ACC112 (cell line): ENCODE data around the gene OLIG2.

Experiments used
- H2AFZ ChIP-seq: fragments of 200-600 bp; sonication (generic); one replicate; pipeline ENCODE4 v1.6.0; 2017; ENCODE audit warnings: antibody characterized with exemption, low read length; ENCODE audit not compliant: unreplicated experiment
- H3K27ac ChIP-seq: fragments of 200-600 bp; sonication (generic); 2 replicates; pipeline ENCODE4 v1.5.1; 2014; ENCODE audit warnings: low read depth, mild to moderate bottlenecking, antibody characterized with exemption, low read length, moderate library complexity
- H3K27me3 ChIP-seq: fragments of 200-600 bp; sonication (generic); 2 replicates; pipeline ENCODE4 v1.6.1; 2014; ENCODE audit warnings: mild to moderate bottlenecking, antibody characterized with exemption, low read length, moderate library complexity, mixed read lengths; ENCODE audit not compliant: insufficient read depth
- H3K36me3 ChIP-seq: fragments of 200-600 bp; sonication (generic); 2 replicates; pipeline ENCODE4 v1.6.1; 2016; ENCODE audit warnings: mild to moderate bottlenecking, antibody characterized with exemption, low read length, moderate library complexity, mixed read lengths; ENCODE audit not compliant: insufficient read depth
- H3K4me1 ChIP-seq: fragments of 200-600 bp; sonication (generic); one replicate; pipeline ENCODE4 v1.6.1; 2016; ENCODE audit warnings: low read length, mixed read lengths; ENCODE audit not compliant: insufficient read depth, unreplicated experiment, control insufficient read depth
- H3K4me3 ChIP-seq: fragments of 200-600 bp; sonication (generic); 2 replicates; pipeline ENCODE4 v1.5.1; 2014; ENCODE audit warnings: mild to moderate bottlenecking, low read depth, low read length
- H3K79me2 ChIP-seq: fragments of 200-600 bp; sonication (generic); one replicate; pipeline ENCODE4 v1.6.0; 2016; ENCODE audit warnings: low read length; ENCODE audit not compliant: control insufficient read depth, unreplicated experiment, insufficient read depth

OLIG2 gene

GRCh38 chr21:33047231-33047630 is 21.5 kb downstream of the OLIG2 start:
- H3K27me3 ChIP-seq: peaks cover 65% of the 10 kb centered on the region
- H2AFZ ChIP-seq: no peak overlapping the region
- H3K4me3 ChIP-seq: no peak overlapping the region
- no peaks in the 10 kb centered on the region for H3K36me3 ChIP-seq
- peaks cover 16% of the 10 kb centered on the region for H3K4me1 ChIP-seq
- H3K27ac ChIP-seq: no peak overlapping the region
- H3K79me2 ChIP-seq: no peaks in the 10 kb centered on the region

DNA sequence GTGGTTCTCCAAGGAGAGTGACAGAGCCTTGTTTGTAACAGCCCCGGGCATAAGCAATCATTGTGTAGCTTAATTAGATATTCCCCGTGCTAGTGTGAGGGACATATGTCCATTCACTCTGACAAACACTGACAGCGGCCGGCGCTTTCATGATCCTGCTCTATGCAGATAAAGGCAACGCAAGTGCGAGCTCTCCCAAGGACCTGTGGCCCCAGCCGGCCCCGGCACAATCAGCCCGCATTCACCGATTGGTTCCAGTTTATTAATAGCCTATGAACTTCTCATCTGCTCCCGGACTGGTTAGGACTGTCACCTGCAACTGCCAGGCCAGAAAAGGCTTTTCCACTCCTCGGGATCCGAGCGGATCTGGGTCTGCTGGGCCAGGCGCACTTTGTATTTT is 26.2 kb downstream of the OLIG2 start:
- Histone ChIP-seq H3K4me1 (peaks cover 2% of the 10 kb centered on the region), H3K4me3 (no peak overlapping the region), H3K27me3 (peaks cover 90% of the 10 kb centered on the region), H3K36me3 (no peaks in the 10 kb centered on the region), H3K27ac (no peak overlapping the region), H2AFZ (no peak overlapping the region), H3K79me2 (no peaks in the 10 kb centered on the region)

DNA sequence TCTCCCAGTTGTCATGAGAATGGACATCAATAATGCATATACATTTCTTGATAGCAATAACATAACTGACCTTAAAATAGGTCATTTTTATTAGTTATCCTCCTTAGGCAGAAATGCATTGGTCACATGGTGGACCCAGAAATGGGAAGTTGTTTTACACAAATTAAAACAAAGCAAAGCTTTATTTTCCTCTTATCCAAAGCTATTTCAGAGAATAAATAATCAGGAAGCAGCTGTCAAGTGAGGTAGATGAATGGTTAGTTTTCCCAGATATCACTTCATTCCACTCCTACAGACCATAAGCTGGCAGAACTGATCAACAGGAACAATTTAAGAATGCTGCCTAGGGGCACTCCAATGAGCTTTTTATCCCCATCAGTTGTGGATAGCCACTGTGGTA is 28.2 kb downstream of the OLIG2 start:
- no peaks in the 10 kb centered on the region for H3K4me1 ChIP-seq

GRCh38 chr21:33055991-33056390 is 30.3 kb downstream of the OLIG2 start:
- H3K4me1 ChIP-seq: no peaks in the 10 kb centered on the region
- no peak overlapping the region for H2AFZ ChIP-seq
- peaks cover 93% of the 10 kb centered on the region for H3K27me3 ChIP-seq
- no peaks in the 10 kb centered on the region for H3K36me3 ChIP-seq
- no peaks in the 10 kb centered on the region for H3K79me2 ChIP-seq
- no peak overlapping the region for H3K4me3 ChIP-seq
- no peak overlapping the region for H3K27ac ChIP-seq

More for the DNA sequence above, 28.2 kb downstream of the OLIG2 start:
- Histone ChIP-seq H3K27ac (no peak overlapping the region), H2AFZ (no peak overlapping the region), H3K36me3 (no peaks in the 10 kb centered on the region), H3K79me2 (no peaks in the 10 kb centered on the region), H3K27me3 (peaks cover 93% of the 10 kb centered on the region), H3K4me3 (no peak overlapping the region)

DNA sequence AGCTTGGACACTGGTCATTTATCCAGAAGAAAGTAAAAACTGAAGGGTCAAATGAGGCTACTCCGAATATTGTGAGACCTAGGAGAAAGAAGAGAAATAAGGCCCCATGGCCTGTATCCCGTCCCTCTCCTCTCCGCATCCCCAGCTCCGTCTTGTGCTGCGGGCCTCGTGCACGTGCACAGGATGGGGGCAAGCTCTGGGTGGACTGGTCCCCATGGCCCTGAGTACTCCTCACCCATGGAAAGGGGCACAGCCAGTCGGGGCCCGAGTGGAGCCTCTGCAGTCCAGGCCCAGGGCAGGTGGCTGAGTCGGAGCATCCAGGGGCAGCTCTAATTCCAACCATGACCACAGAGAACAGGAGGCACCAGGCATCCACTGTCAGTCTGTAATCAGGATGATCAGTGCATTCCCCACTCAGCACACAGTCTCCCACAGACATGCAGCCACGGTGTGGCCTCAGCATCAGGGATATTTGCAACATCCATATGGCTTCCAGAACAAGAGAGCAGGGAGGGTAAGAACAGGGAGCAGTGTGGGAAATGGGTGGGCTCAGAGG is 31.7 kb downstream of the OLIG2 start:
- Histone ChIP-seq H3K27ac (no peak overlapping the region), H3K36me3 (no peaks in the 10 kb centered on the region), H3K4me1 (no peaks in the 10 kb centered on the region), H2AFZ (no peak overlapping the region), H3K79me2 (no peaks in the 10 kb centered on the region), H3K4me3 (no peak overlapping the region), H3K27me3 (peaks cover 92% of the 10 kb centered on the region)

GRCh38 chr21:33058527-33058926 is 32.8 kb downstream of the OLIG2 start:
- Histone ChIP-seq H3K27me3 (peaks cover 90% of the 10 kb centered on the region), H2AFZ (no peak overlapping the region), H3K79me2 (no peaks in the 10 kb centered on the region), H3K36me3 (no peaks in the 10 kb centered on the region), H3K27ac (no peak overlapping the region), H3K4me1 (no peaks in the 10 kb centered on the region), H3K4me3 (no peak overlapping the region)

DNA sequence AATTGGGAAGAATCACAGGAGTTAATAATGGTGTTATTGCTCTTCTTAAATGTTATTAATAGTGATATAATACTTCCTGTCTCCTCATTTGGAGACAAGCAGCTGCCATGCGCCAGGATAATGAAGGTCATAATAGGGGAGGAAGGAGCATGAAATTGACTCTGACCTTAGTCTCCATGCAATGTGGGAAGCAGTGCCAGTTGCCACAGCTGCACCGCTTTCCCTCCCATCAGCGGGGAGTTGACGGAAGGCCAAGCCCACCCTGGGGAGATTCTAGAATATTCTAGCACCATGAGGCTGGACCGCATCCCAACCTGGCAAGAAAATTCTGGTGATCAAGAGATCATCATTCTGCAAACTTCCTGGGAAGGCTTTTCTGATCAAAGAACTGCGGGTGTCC is 33.2 kb downstream of the OLIG2 start:
- Histone ChIP-seq H2AFZ (no peak overlapping the region), H3K4me1 (no peaks in the 10 kb centered on the region), H3K4me3 (no peak overlapping the region), H3K79me2 (no peaks in the 10 kb centered on the region), H3K27me3 (peaks cover 90% of the 10 kb centered on the region), H3K36me3 (no peaks in the 10 kb centered on the region), H3K27ac (no peak overlapping the region)

GRCh38 chr21:33059380-33059841 is 33.7 kb downstream of the OLIG2 start:
- H3K27ac ChIP-seq: no peak overlapping the region
- no peaks in the 10 kb centered on the region for H3K4me1 ChIP-seq
- no peak overlapping the region for H2AFZ ChIP-seq
- no peaks in the 10 kb centered on the region for H3K79me2 ChIP-seq
- H3K4me3 ChIP-seq: no peak overlapping the region
- peaks cover 90% of the 10 kb centered on the region for H3K27me3 ChIP-seq
- no peaks in the 10 kb centered on the region for H3K36me3 ChIP-seq

- Histone ChIP-seq H3K4me1 (no peaks in the 10 kb centered on the region), H3K79me2 (no peaks in the 10 kb centered on the region), H3K4me3 (no peak overlapping the region), H3K27ac (no peak overlapping the region), H3K36me3 (no peaks in the 10 kb centered on the region), H3K27me3 (peaks cover 90% of the 10 kb centered on the region), H2AFZ (no peak overlapping the region)
These were observed 35.5 kb downstream of the OLIG2 start for GRCh38 chr21:33061233-33061632.

- Histone ChIP-seq H3K79me2 (no peaks in the 10 kb centered on the region), H3K36me3 (no peaks in the 10 kb centered on the region), H3K4me1 (no peaks in the 10 kb centered on the region), H3K4me3 (no peak overlapping the region), H3K27ac (no peak overlapping the region), H2AFZ (no peak overlapping the region), H3K27me3 (peaks cover 92% of the 10 kb centered on the region)
These were observed 37.7 kb downstream of the OLIG2 start for GRCh38 chr21:33063375-33063883.

- Histone ChIP-seq H3K27ac (no peak overlapping the region), H3K4me1 (no peaks in the 10 kb centered on the region), H3K79me2 (no peaks in the 10 kb centered on the region), H3K27me3 (peaks cover 93% of the 10 kb centered on the region), H3K36me3 (no peaks in the 10 kb centered on the region), H3K4me3 (no peak overlapping the region), H2AFZ (no peak overlapping the region)
These were observed 38.3 kb downstream of the OLIG2 start for GRCh38 chr21:33063907-33064622.
